ENCODE results near the gene CAPN9. TPM values are rescaled to one million over a fixed set of nuclear protein-coding genes. Genes with fewer than 3 reads are reported as not detected.

The CAPN9 gene
- total RNA-seq, 4 donors from 2014 or later, result not detected

DNA sequence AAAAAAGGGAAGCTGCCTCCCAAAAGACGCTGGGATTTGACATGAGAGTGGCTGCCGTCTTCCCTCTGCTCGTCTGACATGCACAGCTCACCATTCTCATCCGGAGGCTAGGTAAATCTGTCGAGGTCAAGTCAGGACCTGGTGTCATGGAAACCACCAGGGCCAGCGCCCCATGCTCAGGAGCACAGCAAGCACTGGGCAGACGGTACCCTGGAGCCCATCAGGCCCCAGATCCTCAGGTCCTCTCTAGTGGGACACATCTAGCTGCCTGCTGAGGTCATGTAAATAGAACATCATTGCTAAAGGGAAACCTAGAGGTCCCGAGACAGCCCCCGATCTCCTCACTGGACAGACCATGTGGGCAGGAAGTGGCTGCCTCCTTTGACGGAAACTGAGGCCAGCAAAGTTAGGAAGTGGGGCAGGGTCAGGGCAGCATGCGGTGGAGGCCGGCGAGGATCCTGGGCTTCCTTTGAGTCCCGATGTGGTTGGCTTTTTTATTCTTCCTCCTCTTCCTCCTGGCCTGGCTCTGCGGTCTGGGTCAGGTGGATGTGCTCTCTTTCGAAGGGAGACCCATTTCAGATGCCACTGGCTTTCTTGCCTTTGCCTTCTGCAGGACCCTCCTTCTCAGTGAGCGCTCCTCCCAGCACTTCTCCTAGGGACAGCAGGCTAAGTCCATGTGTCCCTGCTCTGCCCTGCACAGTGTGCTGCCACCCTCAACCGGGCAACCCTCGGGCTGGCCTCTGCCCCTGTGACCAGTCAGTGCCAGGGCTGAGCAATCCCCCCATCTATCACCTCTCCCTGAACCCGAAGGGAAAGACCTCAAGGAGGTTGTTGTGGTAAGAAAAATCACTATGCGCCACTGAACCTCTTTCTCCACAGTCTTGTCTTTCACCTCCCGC, 39.2 kb upstream of the CAPN9 start:
- no peak for DNase-seq
- Histone ChIP-seq H3K4me1 (no peaks in the 10 kb centered on the region), H3K27ac (no peak overlapping the region), H3K4me3 (replicated peaks in 1 of 3) (no peak overlapping the region), H3K27me3 (no peaks in the 10 kb centered on the region), H3K36me3 (no peaks in the 10 kb centered on the region), H3K9me3 (no peaks in the 10 kb centered on the region)
- TF ChIP-seq POLR2A (IDR thresholded peaks at IDR 0.05) (no peak), CTCF (IDR thresholded peaks at IDR 0.05) (no peak)
- intact Hi-C loops (cut with DNase I), result no loop called here
- 74 to 79% methylated on average over 19 to 22 of the region's 22 CpGs for WGBS, 2 donors

DNA sequence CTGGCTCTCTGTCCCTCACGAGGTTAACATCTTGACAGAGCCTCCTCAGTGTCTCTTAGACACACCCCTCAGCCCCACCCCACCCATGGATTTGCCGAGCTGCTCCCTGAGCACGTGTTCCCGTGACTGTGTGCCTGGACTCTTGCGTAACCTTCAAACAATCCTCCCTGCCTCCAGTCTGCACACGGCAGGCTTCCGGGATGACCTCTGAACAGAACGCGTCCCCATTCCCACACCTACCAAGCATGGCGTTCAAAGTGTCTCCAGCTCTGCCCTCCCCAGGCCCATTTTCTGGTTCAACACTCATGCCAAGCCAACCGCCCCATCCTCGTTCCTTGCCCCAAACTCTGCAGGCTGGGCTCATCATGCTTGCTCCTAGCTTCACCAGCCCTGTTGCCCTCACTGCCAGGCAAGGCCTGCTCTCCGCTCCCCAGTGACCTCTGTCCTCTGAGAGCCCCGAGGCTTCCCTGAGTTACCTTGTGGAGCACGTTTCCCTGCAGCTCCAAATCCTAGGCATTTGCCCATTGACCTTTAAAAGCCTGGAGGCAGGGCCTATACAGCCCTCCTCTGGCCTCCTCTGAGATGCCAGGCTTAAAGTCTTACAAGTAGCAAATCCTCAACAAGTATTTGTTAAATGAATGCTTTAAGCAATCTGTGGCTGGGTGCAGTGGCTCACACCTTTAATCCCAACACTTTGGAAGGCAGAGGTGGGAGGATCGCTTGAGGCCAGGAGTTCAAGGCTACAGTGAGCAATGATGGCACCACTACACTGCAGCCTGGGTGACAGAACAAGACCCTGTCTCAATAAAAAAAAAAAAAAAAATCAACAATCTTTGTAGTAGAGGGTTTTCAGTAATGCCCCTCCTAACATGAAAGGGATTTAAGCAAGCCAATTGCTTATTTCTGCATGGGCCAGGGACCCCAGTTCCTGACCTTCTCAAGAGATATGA, 38.3 kb upstream of the CAPN9 start:
- H3K4me3 ChIP-seq (replicated peaks in 1 of 3), result no peak overlapping the region
- WGBS, 2 donors, result 72 to 77% methylated on average over 16 of the region's 16 CpGs
- TF ChIP-seq CTCF (IDR thresholded peaks at IDR 0.05) (no peak), POLR2A (IDR thresholded peaks at IDR 0.05) (no peak)
- no peaks in the 10 kb centered on the region for H3K27me3 ChIP-seq
- H3K4me1 ChIP-seq, result peaks cover 0 to 2% of the 10 kb centered on the region in 2 donors
- no peaks in the 10 kb centered on the region for H3K9me3 ChIP-seq
- intact Hi-C loops (cut with DNase I), result no loop called here
- no peak for DNase-seq
- H3K27ac ChIP-seq, result no peak overlapping the region
- H3K36me3 ChIP-seq, result no peaks in the 10 kb centered on the region

DNA sequence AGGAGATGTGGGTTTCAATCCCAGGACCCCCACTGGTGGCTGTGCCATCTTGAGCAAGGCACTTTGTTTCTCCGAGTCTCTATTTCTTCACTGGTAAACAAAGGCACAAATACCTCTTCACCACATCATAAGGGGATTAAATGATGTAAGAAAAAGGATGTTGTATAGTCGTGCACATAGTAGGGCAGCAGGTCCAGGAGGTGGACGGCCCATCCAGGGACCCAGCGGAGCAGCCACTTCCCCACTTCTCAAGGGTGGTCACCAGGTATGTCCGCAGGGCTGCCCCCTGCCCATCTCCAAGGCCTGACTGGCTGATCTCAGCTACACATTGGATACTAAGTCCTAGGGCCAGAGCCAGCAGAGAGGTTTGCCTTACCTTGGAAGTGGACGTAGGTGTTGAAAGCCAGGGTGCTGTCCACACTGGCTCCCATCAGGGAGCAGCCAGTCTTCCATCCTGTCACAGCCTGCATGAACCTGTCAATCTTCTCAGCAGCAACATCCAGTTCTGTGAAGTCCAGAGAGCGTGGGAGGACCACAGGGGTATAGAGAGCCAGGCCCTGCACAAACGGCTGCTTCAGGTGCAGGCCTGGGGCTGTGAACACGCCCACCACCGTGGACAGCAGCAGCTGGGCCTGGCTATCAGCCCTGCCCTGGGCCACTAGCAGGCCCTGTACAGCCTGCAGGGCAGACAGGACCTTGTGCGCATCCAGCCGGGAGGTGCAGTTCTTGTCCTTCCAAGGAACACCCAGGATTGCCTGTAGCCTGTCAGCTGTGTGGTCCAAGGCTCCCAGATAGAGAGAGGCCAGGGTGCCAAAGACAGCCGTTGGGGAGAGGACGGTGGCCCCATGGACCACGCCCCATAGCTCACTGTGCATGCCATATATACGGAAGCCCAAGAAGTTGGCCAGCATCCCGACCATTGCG, 37.3 kb upstream of the CAPN9 start:
- Histone ChIP-seq H3K4me1 (peaks cover 0 to 7% of the 10 kb centered on the region in 2 donors), H3K4me3 (replicated peaks in 1 of 3) (no peak overlapping the region), H3K27ac (no peak overlapping the region), H3K9me3 (no peaks in the 10 kb centered on the region), H3K36me3 (no peaks in the 10 kb centered on the region), H3K27me3 (no peaks in the 10 kb centered on the region)
- intact Hi-C loops (cut with DNase I), result no loop called here
- TF ChIP-seq POLR2A (IDR thresholded peaks at IDR 0.05), result no peak
- 91 to 95% methylated on average over 11 to 13 of the region's 18 CpGs for WGBS, 2 donors
- no peak for DNase-seq

DNA sequence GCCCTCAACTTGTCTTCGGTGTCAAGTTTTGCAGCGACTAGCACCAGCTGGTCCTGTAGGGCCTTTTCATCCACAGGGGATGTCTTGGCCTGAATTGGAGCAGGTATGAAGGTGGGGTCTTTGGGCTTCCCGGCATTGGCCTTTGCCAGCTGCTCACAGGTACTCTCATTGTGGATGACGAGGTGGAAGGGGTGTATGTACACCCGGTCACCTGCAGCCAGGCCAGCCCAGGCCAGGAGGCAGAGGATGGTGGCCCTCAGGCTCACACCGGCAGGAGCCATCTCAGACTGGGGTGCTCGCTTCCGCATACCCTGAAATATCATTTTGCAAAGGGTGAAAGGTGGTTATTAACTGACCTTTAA, 36.7 kb upstream of the CAPN9 start:
- intact Hi-C loops (cut with DNase I), result no loop called here
- Histone ChIP-seq H3K9me3 (no peaks in the 10 kb centered on the region), H3K27ac (no peak overlapping the region), H3K36me3 (no peaks in the 10 kb centered on the region), H3K4me1 (peaks cover 0 to 7% of the 10 kb centered on the region in 2 donors), H3K4me3 (replicated peaks in 1 of 3) (no peak overlapping the region), H3K27me3 (no peaks in the 10 kb centered on the region)
- TF ChIP-seq CTCF (IDR thresholded peaks at IDR 0.05) (no peak), POLR2A (IDR thresholded peaks at IDR 0.05) (no peak)
- no peak for DNase-seq
- 87 to 96% methylated on average over 3 to 8 of the region's 8 CpGs for WGBS, 2 donors

DNA sequence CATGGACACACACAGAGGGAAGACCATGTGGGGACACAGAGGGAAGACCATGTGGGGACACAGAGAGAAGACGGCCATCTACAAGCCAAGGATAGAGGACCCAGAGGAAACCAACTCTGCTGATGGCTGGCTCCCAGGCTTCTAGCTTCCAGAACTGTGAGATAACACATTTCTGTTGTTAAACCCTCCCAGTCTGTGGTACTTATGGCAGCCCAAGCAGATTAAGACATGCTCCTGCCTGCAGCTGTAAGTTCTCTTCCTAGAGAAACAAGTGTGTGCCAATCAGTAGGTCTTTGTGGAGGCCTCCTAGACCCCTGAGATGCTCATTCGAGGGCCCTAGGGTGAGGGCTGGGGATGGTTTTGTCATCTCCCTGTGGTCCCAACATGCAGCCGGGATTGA, 35.9 kb upstream of the CAPN9 start:
- DNase-seq, result no peak
- Histone ChIP-seq H3K27me3 (no peaks in the 10 kb centered on the region), H3K27ac (no peak overlapping the region), H3K4me3 (replicated peaks in 1 of 3) (no peak overlapping the region), H3K4me1 (peaks cover 0 to 7% of the 10 kb centered on the region in 2 donors), H3K36me3 (no peaks in the 10 kb centered on the region), H3K9me3 (no peaks in the 10 kb centered on the region)
- 83 to 93% methylated on average over 3 of the region's 3 CpGs for WGBS, 2 donors
- TF ChIP-seq CTCF (IDR thresholded peaks at IDR 0.05), result no peak
- no peak for TF ChIP-seq POLR2A (IDR thresholded peaks at IDR 0.05)
- intact Hi-C loops (cut with DNase I), result no loop called here

Measured in thyroid gland (tissue), 4 donors.